NCI-H82 treated with DMSO at 0.1 percent for 48 hours (cell line): ENCODE measurements around the gene NAA80.
"Not testable (repeated sequence)": the region's sequence is repeated elsewhere in the genome, so short reads cannot be mapped to it uniquely, and the experiment has no call there.

Experiments
- DNase-seq: peaks from one replicate; lab custom pipeline; 2025; ENCODE audit not compliant: unreplicated experiment; lab: John Stamatoyannopoulos, UW

NAA80 gene

DNA sequence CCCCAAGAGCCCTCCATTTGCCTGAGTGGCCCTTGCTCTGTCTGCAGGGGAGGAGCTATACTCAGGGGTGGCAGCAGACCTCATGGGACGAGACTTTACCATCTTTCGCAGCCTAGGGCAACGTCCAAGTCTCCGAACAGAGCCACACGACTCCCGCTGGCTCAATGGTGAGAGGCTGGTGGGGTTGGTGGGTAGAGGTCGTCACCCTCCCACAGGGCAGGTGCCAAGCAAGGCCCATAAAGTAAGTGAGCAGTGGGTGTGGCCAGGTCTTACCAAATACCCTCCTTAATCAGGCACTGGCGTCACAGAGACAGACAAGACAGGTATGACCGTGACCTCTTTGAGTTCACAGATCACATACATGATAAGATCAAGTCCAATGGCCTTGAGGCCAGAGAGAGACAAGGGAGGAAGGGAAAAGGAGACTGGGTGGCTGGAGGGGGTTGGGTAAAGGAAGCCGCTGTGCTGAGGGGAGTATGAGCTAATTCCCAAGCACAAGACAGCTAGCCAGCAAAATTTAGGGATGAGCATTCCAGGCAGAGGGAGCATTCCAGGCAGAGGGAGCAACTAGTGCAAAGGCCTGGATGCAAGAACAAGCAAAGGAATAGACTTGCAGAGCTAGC lies 27.8 kb downstream of the NAA80 start:
- DNase-seq, result no peak

DNA sequence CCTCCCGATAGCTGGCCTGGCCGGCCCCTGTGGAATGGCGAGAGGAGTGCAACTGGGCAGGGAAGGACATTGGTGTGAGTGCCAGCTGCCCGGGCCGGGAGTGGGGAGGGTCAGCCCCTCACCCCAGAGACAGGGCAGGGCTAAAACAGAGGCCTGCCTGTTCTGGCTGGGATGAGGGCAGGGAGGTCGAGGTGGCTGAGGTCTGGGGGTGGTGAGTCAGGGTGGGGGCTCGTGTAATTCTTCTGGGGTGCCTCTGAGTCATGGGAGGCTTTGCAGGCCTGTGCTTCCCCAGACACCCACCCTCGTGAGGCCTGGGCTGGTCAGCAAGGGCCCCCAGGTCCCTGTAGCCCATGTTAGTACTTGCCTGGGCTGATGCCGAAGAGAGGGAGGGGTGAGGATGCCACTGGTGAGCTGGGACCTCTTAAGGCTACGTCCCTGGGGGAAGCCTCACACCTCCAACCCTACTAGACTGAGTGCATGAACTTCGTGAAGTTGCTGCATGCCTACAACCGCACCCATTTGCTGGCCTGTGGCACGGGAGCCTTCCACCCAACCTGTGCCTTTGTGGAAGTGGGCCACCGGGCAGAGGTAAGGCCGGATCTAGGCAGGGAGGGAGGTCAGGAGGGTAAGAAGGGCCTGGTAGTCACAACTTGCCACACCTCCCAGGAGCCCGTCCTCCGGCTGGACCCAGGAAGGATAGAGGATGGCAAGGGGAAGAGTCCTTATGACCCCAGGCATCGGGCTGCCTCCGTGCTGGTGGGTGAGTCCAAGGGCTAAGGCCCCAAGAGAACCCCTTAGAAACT lies 28.6 kb downstream of the NAA80 start:
- DNase-seq, result no peak

GRCh38 chr3:50269977-50270413 lies 29.2 kb downstream of the NAA80 start:
- DNase-seq, result no peak

DNA sequence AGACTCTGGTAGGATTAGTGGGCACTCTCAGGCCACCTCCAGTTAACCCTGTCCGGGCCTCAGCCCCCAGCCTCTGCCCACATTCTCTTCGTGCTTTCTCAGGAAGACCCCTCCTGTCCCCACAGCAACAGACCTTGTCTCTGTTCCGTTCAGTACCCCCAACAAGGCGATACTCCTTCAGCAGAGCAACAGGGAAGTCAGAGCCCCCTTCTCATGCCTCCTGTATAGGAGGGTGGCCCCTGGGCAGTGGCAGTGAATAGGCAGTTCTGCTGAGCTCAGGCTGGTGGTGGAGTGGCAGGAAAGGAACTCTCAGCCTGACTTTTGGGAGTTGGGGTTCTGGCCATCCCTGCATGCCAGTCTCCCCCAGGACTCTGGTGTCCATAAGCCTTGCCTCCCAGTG lies 29.7 kb downstream of the NAA80 start:
- DNase-seq, result no peak

DNA sequence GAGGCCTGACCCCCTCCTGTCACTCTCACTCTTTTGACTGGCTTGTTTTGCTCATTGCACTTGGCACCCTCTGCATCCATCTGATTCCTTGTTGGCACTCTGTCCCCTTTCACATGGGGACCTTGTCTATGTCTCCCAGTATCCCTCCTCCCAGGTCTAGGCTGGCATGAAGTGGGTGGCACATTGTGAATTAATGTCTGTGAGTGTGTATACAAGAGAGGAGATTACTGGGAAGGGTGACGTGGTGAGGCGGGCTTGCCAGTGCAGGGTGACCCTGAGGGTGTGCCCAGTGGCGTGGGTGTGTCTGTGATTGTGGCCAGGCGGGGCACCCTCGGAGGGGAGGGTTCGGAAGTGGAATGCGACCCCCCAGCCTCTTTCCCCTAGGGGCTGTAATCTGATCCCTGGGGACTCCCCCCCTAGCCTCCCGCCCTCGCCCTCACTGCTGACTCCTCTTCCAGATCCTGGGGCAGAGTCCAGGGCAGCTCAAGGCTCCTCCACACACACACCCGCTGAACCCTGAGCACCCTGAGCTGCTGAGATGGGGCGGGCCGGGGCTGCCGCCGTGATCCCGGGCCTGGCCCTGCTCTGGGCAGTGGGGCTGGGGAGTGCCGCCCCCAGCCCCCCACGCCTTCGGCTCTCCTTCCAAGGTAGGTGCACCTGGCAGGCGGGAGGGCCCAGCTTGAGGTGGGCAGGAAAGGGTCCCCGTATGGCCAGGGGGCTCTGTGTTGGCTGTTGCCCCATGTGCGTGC lies 30.3 kb downstream of the NAA80 start, which contains the start of gene SEMA3B:
SEMA3B (plus strand) TSS at position 445 of the 749 bp plus-strand sequence; CDS start at position 539, 94 bp downstream.
- DNase-seq, result no peak

DNA sequence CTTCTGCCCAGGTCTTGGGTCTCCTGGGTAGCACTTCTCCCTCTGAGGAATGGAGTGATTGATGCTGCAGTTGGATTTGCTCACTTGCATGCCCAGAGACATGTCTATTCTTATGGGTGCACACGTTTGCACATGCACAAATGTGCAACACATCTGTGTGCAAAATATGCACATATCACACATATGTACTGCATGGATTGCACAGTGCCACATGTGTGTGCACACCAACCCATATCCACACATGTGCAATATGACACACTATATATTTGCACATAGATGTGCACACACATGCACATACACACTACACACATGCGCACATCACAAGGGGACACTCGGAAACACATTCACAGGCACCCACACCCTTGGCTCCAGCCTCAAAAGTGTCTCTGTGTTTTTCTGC lies 30.9 kb downstream of the NAA80 start:
- no peak for DNase-seq

DNA sequence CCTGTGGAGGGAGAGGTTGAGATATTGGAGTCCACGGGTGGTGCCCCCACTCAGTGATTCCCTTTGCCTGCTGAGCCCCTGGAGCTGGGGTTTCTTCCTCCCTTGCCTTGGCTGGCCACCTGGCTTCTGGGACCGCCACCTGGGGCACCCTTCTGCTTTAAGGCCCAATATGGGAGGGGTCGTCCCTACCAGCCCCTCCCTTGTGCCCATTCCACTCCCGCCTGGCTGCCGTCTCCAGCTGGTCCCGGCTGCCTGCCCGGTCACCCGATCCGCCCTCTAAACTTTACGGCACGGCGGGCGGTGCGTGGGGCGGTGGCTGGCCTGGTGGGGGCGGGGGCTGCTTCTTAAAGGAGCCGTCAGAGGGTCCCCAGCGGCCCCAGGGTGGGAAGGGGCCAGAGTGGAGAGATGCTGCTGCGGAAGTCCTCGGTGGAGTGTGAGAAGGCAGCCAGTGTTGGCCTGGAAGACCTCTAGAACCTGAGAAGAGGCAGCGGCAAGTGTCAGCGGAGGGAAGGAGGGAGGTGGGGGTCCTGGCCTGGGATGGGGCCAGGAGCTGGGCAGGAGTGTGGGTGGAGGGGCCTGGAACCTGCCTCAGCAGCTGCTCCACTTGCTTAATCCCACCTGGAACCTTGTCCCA lies 31.8 kb downstream of the NAA80 start:
- DNase-seq, result no peak

DNA sequence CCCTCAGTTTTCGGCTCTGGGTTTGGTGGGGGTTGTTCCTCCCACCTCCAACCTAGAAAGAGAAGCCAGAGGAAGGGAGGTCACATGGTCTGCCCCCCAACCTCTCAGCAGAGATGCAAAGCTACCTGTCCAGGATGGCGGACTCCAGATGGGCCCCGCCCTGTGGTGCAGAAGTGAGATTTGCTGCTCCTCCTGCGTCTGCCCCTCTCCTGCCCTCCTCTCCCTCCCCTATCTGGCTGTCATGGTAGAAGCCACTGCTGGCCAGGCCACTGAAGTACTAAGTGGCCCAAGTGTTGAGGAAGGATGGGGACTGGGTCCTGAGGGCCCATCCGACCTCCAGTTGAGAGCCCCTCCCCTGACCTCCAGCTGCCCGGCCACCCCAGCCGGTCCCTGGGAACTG lies 32.4 kb downstream of the NAA80 start:
- no peak for DNase-seq

- DNase-seq, result no peak
Measured at GRCh38 chr3:50266017-50266416, 33.2 kb downstream of the NAA80 start.

GRCh38 chr3:50265571-50265970 lies 33.6 kb downstream of the NAA80 start:
- DNase-seq, result no peak

GRCh38 chr3:50264964-50265485 lies 34.2 kb downstream of the NAA80 start:
- DNase-seq, result no peak

DNA sequence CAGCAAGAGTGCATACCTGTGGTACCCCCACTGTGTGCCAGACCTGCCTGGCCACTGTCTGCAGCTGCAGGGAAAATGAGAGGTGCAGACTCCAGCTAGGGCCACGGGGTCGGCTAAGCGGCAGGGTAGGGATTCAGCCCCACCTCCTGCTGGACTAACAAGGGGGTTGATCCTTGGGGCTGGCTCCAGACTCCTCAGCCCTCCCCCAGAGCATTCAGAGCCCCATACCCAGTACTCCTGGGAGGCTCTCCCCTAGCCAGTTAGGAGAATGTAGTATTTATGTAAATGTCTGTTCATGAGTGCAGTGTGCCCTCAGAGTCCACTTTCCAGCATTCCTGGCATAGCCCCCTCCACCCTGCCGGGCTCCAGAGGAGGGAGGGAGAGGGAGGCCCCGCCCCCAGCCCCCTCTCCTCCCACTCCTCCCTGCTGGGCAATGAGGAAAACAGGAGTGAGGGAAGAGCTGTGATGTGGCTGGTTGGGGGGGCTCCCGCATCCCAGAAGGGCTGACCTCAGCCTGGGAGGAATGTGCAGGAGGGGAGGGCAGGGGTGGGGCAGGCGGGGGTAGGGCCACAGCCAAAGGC lies 34.7 kb downstream of the NAA80 start:
- DNase-seq, result peak; percentile 20

DNA sequence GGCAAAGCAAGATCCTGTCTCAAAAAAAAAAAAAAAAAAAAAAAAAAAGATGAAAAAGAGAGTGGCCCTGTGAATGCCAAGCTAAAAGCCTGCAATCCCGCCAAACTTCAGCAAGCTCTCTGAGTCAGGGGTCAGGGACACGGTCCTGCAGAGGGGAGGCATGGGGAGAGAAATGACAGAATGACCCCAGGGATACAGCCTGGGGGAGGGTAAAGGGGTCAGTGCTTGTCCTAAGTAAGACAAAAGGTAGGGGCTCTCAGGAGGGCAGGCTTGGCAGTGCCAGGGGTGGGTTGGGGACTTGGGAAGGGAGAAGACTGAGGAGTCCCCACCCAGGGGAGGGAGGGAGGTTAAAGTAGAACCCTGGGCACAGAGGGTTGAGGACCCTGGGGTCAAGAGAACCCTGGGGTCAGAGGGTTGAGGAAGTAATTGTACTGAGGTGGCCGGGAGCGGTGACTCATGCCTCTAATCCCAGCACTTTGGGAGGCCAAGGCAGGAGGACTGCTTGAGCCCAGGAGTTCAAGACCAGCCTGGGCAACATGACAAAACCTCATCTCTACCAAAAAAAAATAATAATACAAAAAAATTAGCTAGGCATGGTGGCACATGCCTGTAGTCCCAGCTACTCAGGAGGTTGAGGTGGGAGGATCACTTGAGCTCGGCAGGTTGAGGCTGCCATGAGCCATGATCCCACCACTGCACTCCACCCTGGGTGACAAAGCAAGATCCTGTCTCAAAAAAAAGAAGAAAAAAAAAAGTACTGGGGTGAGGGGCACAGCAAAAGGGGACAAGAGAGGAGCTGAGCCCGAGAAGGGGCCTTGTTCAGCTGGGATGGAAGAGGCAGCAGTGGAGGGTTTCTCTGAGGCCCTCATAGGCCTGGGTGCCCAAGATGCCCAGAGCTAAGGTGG lies 35.5 kb downstream of the NAA80 start:
- DNase-seq, result no peak

DNA sequence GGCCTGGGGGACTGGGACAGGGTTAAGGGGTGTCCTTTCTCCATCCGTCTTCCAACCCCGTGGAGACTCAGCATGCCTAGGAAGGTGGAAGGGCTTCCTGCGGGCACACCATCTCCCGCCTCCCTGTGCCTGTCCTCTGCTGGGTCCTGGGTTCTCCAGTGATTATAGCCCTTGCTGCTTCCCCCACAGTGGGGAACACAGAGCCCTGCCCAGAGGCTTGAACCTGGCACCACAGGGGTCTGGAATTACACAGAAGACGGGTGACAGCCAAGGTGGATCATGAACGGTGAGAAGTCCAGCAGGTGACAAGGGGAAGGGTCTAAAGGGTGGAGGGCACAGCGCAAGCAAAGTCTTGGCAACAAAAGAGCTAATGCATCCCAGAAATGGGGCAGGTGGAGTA lies 36.4 kb downstream of the NAA80 start:
- DNase-seq, result no peak

- not testable (repeated sequence) for DNase-seq
Measured at GRCh38 chr3:50262200-50262599, 37.0 kb downstream of the NAA80 start.

- no peak for DNase-seq
Measured at GRCh38 chr3:50261505-50261904, 37.7 kb downstream of the NAA80 start.

GRCh38 chr3:50260942-50261441 lies 38.2 kb downstream of the NAA80 start:
- no peak for DNase-seq

DNA sequence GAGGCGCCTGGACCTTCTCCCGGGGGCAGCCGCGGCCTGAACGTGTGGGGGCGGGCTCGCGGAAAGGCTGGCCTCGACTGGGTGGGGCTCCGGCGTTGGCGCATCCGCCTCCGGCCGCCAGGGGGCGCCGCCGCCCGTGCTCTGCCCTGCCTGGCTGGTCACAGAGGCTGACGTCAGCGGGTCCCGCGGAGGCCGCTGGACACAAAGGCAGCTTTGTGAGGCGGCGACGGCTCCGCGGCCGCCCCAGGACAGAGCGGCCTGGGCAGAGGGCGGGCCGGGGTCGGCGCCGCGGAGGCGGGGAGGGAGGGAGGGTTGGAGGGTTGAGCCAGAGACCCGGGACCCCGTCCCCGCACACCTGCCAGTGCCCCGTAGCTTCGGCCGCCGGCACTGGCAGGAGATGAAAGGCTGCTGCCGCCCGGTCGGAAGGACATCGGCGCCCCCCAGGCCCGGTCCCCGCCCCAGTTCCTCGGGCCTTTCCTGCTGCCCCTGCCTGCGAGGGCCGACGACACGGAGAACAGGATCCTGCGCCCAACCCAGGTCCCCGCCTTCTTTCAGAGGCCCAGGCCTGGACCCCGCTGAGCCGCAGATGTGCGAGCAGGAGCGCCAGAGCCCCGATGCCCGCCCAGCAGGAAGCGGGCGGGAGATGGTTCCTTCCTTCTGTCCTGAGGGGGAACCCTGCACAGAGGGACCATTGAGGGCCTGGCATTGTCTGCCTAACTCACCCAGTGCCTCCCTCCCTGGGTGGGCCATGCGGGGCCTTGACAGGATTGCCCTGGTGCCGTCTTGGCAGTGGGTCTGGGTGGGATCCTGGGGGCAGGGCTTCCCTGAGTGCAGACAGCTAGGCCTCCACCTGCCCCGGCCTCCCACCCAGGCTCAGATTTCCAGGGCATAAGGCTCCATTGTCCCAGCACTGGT lies 38.9 kb downstream of the NAA80 start:
- peak; percentile 31 for DNase-seq
